Activated B cell treated with CpG ODN at 0.5 μM for 24 hours (primary cell): ENCODE results near the gene ADGRB2. TPM values are rescaled to one million over a fixed set of nuclear protein-coding genes. Genes with fewer than 3 reads are reported as not detected.

ENCODE experiments used
- ATAC-seq: fragments of 200-7000 bp; cut with Tn5 transposase; one replicate; pipeline ENCODE4 v1.10.0; 2021; ENCODE audit warnings: low read depth, mild to moderate bottlenecking, moderate library complexity
- CTCF ChIA-PET: fragments of 350-600 bp; sonication (Branson Sonifier 250); formaldehyde crosslinking; loops from one replicate; lab custom pipeline; 2021; ENCODE audit warnings: antibody characterized with exemption; lab: Charles Lee
- POLR2A ChIA-PET: fragments of 350-600 bp; sonication (Branson Sonifier 250); formaldehyde crosslinking; loops from one replicate; lab custom pipeline; 2021; ENCODE audit warnings: antibody characterized with exemption; lab: Charles Lee
- DNase-seq: peaks from one replicate; pipeline ENCODE4 v3.0.0; 2022
- H3K27ac Mint-ChIP-seq: one replicate; pipeline ENCODE4 v1.8.0; 2020; ENCODE audit warnings: mixed read lengths
- H3K27me3 Mint-ChIP-seq: one replicate; pipeline ENCODE4 v1.8.0; 2021; ENCODE audit warnings: mixed read lengths
- H3K36me3 Mint-ChIP-seq: one replicate; pipeline ENCODE4 v1.8.0; 2021; ENCODE audit warnings: low read depth, mixed read lengths
- H3K4me1 Mint-ChIP-seq: one replicate; pipeline ENCODE4 v1.8.0; 2021; ENCODE audit warnings: mixed read lengths
- H3K4me3 Mint-ChIP-seq: one replicate; pipeline ENCODE4 v1.8.0; 2020; ENCODE audit warnings: mild to moderate bottlenecking, mixed read lengths
- H3K9me3 Mint-ChIP-seq: one replicate; pipeline ENCODE4 v1.8.0; 2020; ENCODE audit warnings: mixed read lengths
- intact Hi-C: fragments of 100-400 bp; cut with micrococcal nuclease; formaldehyde crosslinking; loops from one replicate; pipeline ENCODE4 v1.15.1; 2024
- total RNA-seq: library from RNA; stranded (reverse); gene quantifications from 2 replicates; pipeline ENCODE4 v1.2.3, GENCODE V29; 2022
- TF ChIP-seq, protein P1 (sequence below): fragments of 200-600 bp; IDR thresholded peaks from one replicate; pipeline ENCODE4 v1.8.0; 2022; ENCODE audit warnings: antibody characterized with exemption, mild to moderate bottlenecking

The ADGRB2 gene
- total RNA-seq, 1 donor from 2014 or later, result 6.3 TPM

- DNase-seq (no peak), ATAC-seq (no peak)
- Mint-ChIP-seq H3K4me1 (peaks cover 43% of the 10 kb centered on the region), H3K4me3 (peak overlapping the region; percentile 49), H3K27ac (no peak overlapping the region), H3K36me3 (no peaks in the 10 kb centered on the region), H3K27me3 (peaks cover 42% of the 10 kb centered on the region), H3K9me3 (no peaks in the 10 kb centered on the region)
- POLR2A ChIA-PET, result interaction anchor here (0.6 to 1.4 kb wide), 5 partner anchors 11 to 257 kb away, joined by 3 to 15 read pairs (median 3); partner anchors contain the start of gene PEF1
- CTCF ChIA-PET, result interaction anchor here (1.0 to 1.9 kb wide), 5 partner anchors 11 to 85 kb away, joined by 3 to 6 read pairs (median 4); no protein-coding TSS in a partner anchor
- TF ChIP-seq, protein P1, sequence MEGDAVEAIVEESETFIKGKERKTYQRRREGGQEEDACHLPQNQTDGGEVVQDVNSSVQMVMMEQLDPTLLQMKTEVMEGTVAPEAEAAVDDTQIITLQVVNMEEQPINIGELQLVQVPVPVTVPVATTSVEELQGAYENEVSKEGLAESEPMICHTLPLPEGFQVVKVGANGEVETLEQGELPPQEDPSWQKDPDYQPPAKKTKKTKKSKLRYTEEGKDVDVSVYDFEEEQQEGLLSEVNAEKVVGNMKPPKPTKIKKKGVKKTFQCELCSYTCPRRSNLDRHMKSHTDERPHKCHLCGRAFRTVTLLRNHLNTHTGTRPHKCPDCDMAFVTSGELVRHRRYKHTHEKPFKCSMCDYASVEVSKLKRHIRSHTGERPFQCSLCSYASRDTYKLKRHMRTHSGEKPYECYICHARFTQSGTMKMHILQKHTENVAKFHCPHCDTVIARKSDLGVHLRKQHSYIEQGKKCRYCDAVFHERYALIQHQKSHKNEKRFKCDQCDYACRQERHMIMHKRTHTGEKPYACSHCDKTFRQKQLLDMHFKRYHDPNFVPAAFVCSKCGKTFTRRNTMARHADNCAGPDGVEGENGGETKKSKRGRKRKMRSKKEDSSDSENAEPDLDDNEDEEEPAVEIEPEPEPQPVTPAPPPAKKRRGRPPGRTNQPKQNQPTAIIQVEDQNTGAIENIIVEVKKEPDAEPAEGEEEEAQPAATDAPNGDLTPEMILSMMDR, result no peak
- intact Hi-C loops, result loop anchor here (2.0 kb wide), 1 partner anchor 40 kb away; no protein-coding TSS in a partner anchor
Measured at GRCh38 chr1:31704271-31705079, 59.7 kb downstream of the ADGRB2 start.

DNA sequence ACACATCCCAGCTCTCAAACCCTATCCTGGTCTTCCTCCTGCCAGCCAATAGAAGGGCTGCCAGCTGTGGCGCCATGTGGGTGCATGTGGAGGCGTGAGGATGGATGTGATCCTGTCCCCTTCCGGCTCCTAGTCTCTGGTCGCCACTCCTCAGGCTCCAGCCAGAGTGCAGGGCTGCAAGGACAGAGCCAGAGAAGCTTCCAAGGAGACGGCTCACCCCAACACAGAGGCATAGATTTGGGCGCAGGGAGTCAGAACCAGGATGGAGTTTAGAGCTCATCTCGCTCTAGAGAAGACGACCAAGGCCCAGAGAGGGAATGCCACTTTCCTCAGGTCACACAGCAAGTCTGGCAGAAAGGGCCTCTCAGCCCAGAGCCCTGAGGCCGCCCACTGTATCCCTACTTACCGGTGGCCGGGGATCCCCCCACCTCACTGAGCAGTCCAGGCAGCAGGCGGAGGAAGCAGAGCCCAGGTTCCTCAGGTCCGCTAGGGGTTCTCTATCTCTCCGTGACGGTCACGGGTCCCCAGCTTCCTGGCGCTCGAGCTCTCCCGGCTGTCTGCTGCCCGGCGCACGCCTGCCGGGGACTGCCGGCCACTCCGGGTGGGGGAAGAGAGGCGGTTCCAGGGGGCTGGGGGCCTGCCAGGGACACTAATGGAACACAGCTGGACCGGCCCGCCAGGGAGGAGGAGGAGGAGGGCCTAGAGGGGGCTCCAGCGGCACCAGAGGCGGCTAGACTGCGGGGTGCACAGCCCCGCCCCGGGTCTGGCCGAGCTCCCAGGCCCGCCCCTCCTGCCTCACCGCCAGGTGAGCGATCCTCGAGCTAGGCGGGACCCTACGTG lies 60.5 kb downstream of the ADGRB2 start, which contains the start of gene COL16A1:
Gene COL16A1, minus strand, starts transcription at position 587 of the 840 bp plus-strand sequence. CDS start 1,824 bp downstream, outside the sequence.
- CTCF ChIA-PET, result interaction anchor here (1.0 to 1.6 kb wide), 3 partner anchors 59 to 86 kb away, joined by 3 to 5 read pairs (median 4); no protein-coding TSS in a partner anchor
- POLR2A ChIA-PET, result interaction anchor here (0.6 to 0.7 kb wide), 2 partner anchors 59 to 258 kb away, joined by 3 to 15 read pairs; partner anchors contain the start of gene PEF1
- Mint-ChIP-seq H3K27me3 (peaks cover 36% of the 10 kb centered on the region), H3K4me1 (peaks cover 47% of the 10 kb centered on the region), H3K9me3 (no peaks in the 10 kb centered on the region), H3K4me3 (peak within 1 kb of the TSS; percentile 49), H3K27ac (no peak within 1 kb of the TSS), H3K36me3 (no peaks in the 10 kb centered on the region)
- no peak for DNase-seq
- TF ChIP-seq, protein P1, result no peak
- intact Hi-C loops, result loop anchor here (2.0 kb wide), 1 partner anchor 39 kb away; no protein-coding TSS in a partner anchor
- no peak for ATAC-seq

GRCh38 chr1:31702836-31703404 lies 61.2 kb downstream of the ADGRB2 start:
- no peak for ATAC-seq
- TF ChIP-seq, protein P1, result no peak
- POLR2A ChIA-PET, result interaction anchor here (0.6 to 0.7 kb wide), 2 partner anchors 58 to 420 kb away, joined by 3 read pairs; partner anchors contain the start of gene PEF1
- Mint-ChIP-seq H3K4me1 (peaks cover 44% of the 10 kb centered on the region), H3K9me3 (no peaks in the 10 kb centered on the region), H3K36me3 (no peaks in the 10 kb centered on the region), H3K4me3 (no peak overlapping the region), H3K27me3 (peaks cover 33% of the 10 kb centered on the region), H3K27ac (no peak overlapping the region)
- no peak for DNase-seq
- intact Hi-C loops, result no loop called here
- CTCF ChIA-PET, result interaction anchor here (1.0 kb wide), 1 partner anchor 84 kb away, joined by 3 read pairs; no protein-coding TSS in a partner anchor

DNA sequence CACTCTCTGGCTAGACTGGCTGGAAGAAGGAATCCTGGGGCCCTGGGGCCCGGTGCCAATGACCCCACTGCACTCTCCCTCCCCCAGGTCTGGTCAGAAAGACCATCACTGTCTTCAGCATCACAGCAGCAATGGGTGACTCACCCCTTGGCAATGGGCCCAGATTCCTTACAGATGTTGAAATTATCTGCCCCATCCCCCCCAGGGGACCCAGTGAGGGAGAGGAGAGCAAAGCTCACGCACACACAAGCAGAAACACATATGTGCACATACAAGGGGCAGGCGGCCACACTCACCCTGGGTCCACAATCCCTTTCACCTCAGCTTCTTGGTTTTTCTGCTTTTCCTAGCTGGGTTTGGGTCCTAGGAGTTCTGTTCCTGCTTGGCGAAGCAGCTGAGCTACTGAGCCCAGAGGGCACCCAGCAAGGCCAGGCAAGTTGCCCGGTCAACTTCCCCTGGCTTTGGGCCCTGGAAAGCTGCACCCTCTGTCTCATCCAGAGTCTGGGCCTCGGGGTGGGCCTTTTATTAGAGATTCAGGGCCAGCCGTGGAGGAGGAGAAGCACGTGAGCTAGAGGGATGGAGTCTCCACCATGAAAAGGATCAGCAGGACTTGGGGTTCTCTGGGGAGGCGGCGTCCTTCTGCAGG lies 62.9 kb downstream of the ADGRB2 start:
- ChIA-PET POLR2A (interaction anchor here (0.8 kb wide), 1 partner anchor 16 kb away, joined by 3 read pairs; no protein-coding TSS in a partner anchor), CTCF (no interaction called here)
- Mint-ChIP-seq H3K36me3 (no peaks in the 10 kb centered on the region), H3K9me3 (no peaks in the 10 kb centered on the region), H3K27ac (no peak overlapping the region), H3K4me3 (no peak overlapping the region), H3K4me1 (peaks cover 31% of the 10 kb centered on the region), H3K27me3 (peaks cover 26% of the 10 kb centered on the region)
- no peak for DNase-seq
- intact Hi-C loops, result no loop called here
- TF ChIP-seq, protein P1, result no peak
- ATAC-seq, result no peak
